Measurements from ENCODE around the gene MS4A18.

MS4A18 gene

GRCh38 chr11:60734279-60734678 lies 9.8 kb downstream of the MS4A18 start:
- H3K79me2 ChIP-seq (ENCODE audit: insufficient read depth, low read length) = no peaks in the 10 kb centered on the region
- H3F3A ChIP-seq (ENCODE audit: insufficient read depth, low read length) = no peaks in the 10 kb centered on the region
- no peak overlapping the region for H3K4me3 ChIP-seq (ENCODE audit: low read depth, low read length, poor library complexity, severe bottlenecking)
- H3K9me2 ChIP-seq (ENCODE audit: low read depth, low read length) = no peaks in the 10 kb centered on the region
- no peaks in the 10 kb centered on the region for H3K4me1 ChIP-seq (ENCODE audit: insufficient read depth, low read length, severe bottlenecking)
- no peaks in the 10 kb centered on the region for H3K36me3 ChIP-seq (ENCODE audit: insufficient read depth, low read length)
- H3K9ac ChIP-seq (ENCODE audit: low read length) = no peak overlapping the region
- H3K4me2 ChIP-seq (ENCODE audit: low read length) = no peak overlapping the region
- H3K9me3 ChIP-seq (ENCODE audit: low read length) = no peaks in the 10 kb centered on the region
- H2AFZ ChIP-seq (ENCODE audit: low read length) = no peak overlapping the region
- no peak overlapping the region for H3K27ac ChIP-seq (ENCODE audit: low read depth, low read length, poor library complexity, severe bottlenecking)
- H4K20me1 ChIP-seq (ENCODE audit: insufficient read depth, low read length) = no peaks in the 10 kb centered on the region
- H3K27me3 ChIP-seq (ENCODE audit: insufficient read depth, low read length) = no peaks in the 10 kb centered on the region; the same call in 1 of the 2 replicates
- TF ChIP-seq EZH2 (IDR thresholded peaks at IDR 0.05; ENCODE audit: borderline replicate concordance, low read length) (no peak), CTCF (IDR thresholded peaks at IDR 0.05; ENCODE audit: low read length) (no peak)

GRCh38 chr11:60739114-60739513 lies 14.6 kb downstream of the MS4A18 start:
- TF ChIP-seq CTCF (IDR thresholded peaks at IDR 0.05; ENCODE audit: low read length) (peak; percentile 10; the same call in 1 of the 2 replicates), EZH2 (IDR thresholded peaks at IDR 0.05; ENCODE audit: borderline replicate concordance, low read length) (no peak)
- Histone ChIP-seq H3K4me1 (ENCODE audit: insufficient read depth, low read length, severe bottlenecking) (no peaks in the 10 kb centered on the region), H3K4me3 (ENCODE audit: low read depth, low read length, poor library complexity, severe bottlenecking) (no peak overlapping the region), H3K36me3 (ENCODE audit: insufficient read depth, low read length) (no peaks in the 10 kb centered on the region), H3K9me2 (ENCODE audit: low read depth, low read length) (no peaks in the 10 kb centered on the region), H3K4me2 (ENCODE audit: low read length) (no peak overlapping the region), H3K9me3 (ENCODE audit: low read length) (no peaks in the 10 kb centered on the region), H2AFZ (ENCODE audit: low read length) (no peak overlapping the region), H3K27ac (ENCODE audit: low read depth, low read length, poor library complexity, severe bottlenecking) (no peak overlapping the region), H3K79me2 (ENCODE audit: insufficient read depth, low read length) (no peaks in the 10 kb centered on the region), H4K20me1 (ENCODE audit: insufficient read depth, low read length) (no peaks in the 10 kb centered on the region), H3K9ac (ENCODE audit: low read length) (no peak overlapping the region), H3F3A (ENCODE audit: insufficient read depth, low read length) (no peaks in the 10 kb centered on the region), H3K27me3 (ENCODE audit: insufficient read depth, low read length) (peaks cover 3% of the 10 kb centered on the region; the same call in 1 of the 2 replicates)

- Histone ChIP-seq H3K4me2 (ENCODE audit: low read length) (no peak overlapping the region), H3K9me3 (ENCODE audit: low read length) (no peaks in the 10 kb centered on the region), H4K20me1 (ENCODE audit: insufficient read depth, low read length) (no peaks in the 10 kb centered on the region), H3K9me2 (ENCODE audit: low read depth, low read length) (no peaks in the 10 kb centered on the region), H2AFZ (ENCODE audit: low read length) (no peak overlapping the region), H3K27me3 (ENCODE audit: insufficient read depth, low read length) (peaks cover 3% of the 10 kb centered on the region; the same call in 1 of the 2 replicates), H3K79me2 (ENCODE audit: insufficient read depth, low read length) (no peaks in the 10 kb centered on the region), H3K4me3 (ENCODE audit: low read depth, low read length, poor library complexity, severe bottlenecking) (no peak overlapping the region), H3K4me1 (ENCODE audit: insufficient read depth, low read length, severe bottlenecking) (no peaks in the 10 kb centered on the region), H3K27ac (ENCODE audit: low read depth, low read length, poor library complexity, severe bottlenecking) (no peak overlapping the region), H3F3A (ENCODE audit: insufficient read depth, low read length) (no peaks in the 10 kb centered on the region), H3K9ac (ENCODE audit: low read length) (no peak overlapping the region), H3K36me3 (ENCODE audit: insufficient read depth, low read length) (no peaks in the 10 kb centered on the region)
- TF ChIP-seq EZH2 (IDR thresholded peaks at IDR 0.05; ENCODE audit: borderline replicate concordance, low read length) (no peak), CTCF (IDR thresholded peaks at IDR 0.05; ENCODE audit: low read length) (no peak)
These were observed 16.1 kb downstream of the MS4A18 start for GRCh38 chr11:60740573-60740972.

All from OCI-LY1 (cell line).